CD4-positive, alpha-beta T cell treated with Interleukin-10 for 1 hour (primary cell): Measurements from ENCODE around the gene SHROOM3.

Experiments
- DNase-seq: peaks from one replicate; pipeline ENCODE4 v3.0.0-alpha.2; 2020

SHROOM3 gene

DNA sequence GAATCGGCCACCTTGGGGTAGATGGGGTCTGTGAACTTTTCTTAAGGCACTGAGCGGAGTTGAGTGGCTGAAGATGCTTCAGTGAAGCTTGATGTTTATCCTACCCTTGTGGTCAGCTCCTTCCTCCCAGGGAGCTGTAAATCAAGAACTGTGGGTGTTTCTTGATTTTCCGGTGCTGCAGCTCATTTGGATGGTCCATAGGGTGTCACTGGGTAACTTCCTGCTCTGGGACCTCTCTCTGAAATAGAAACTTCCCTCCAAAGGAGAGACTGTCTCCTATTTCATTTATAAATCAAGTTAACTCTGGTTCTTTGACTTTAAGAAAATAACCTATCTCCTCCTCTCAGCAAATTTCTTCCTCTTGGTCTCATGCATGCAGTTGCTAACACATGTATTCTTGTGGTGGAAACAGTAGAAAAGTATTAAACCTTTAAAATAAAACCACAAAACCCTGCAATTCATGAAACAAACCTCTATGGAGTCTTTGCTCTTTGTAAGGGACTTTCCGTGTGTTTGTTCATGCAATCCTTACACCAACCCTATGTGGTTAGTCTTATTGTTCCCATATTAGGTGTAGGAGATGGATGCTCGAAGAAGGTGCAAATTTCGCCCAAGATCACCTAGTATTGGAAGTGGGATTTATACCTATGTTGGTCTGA, 110.3 kb downstream of the SHROOM3 start:
- DNase-seq: no peak

DNA sequence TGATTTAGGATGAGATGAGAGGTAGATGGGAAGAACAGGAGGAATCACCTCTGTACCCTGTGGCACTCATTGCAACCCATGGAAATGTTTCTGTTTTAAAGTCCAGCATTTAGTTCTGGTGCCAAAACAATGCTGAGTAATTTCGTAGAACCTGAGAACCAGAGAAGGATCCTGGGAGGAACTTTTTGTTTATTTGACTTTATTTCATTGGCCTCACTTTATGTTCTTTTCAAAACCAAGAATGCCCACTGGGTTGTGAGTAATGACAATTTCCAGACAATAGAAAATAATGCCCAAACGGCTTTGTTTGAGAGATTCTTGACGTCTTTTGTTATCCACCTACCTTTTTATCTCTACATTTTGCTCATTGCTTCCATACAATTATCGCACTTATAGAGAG, 111.3 kb downstream of the SHROOM3 start:
- no peak for DNase-seq

DNA sequence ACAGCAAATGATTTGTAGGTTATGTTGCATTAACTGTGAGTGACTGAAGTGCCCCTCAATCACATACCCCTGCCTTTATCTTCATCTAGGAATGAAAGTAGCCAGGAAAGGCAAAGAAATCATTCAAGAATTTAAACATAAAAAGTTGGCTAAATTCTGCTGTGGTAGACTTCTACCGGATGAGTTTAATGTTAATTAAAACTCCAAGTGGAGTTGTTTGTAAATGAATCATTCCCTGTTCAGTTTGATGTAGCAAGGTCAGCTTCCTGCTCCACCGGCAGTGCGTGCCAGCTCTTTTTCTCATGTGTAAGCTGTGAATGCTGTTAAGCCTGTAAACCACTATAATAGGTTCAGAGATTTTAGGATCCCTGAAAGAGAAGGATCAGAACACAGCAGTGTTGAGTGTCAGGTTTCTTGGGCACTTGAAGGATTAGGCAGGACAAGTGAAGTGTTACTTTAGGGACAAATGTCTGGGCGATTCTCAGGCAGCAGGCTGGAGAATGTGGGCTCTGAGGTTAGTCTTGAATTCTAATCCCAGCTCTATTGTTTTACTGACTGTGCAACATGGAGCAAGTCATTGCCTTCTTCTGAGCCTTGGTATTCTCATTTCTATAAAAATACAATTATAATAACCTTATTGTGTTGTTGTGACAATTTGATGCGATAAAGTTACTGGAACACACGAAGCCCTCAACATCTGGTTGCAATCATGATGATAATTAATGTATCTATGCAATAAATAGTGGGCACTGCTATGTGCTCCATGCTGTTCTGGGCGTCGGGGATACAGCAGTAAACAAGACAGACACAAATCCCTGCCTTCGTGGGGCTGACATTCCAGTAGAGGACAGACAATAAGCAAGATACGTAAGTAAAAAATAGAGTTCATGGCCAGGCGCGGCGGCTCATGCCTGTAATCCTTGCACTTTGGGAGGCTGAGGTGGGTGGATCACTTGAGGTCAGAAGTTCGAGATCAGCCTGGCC, 112.0 kb downstream of the SHROOM3 start:
- no peak for DNase-seq

DNA sequence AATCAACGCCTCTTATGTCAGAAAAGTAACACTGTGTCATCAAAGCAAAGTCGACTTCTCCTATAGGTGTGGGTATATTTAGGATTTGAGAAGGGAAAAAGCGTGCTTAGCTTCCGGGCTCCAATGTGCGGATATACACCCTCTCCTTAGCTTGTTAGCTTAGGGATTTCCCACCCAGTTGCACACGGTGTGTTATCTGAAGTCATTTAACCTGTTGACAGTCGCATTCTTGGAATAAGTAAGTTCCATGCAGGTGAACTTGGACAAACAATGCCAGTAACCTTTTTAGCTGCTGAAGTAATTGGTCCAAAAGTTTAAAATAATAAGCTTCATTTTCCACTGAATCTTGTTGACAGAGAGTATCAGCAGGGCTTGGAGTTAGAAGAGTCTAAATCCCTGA, 113.7 kb downstream of the SHROOM3 start:
- DNase-seq: no peak

DNA sequence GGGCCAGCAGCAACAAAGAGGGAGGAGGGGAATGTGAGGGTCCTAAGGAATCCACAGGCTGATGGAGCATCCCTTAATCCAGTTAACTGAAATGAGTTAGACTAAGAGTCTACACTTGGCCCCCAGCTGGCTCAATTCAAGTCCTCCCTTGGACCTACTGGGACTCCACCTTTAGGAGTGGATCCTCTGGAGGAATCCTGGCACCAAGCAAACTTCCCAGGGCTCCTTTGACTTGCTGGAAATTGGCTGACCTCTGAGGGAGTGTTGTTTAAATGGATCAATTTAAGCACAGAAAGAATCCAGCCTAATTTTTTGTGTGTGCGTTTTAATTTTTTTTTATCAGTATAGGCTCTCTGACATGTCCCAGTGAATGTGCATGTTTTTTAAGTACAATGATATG, 114.7 kb downstream of the SHROOM3 start:
- no peak for DNase-seq

DNA sequence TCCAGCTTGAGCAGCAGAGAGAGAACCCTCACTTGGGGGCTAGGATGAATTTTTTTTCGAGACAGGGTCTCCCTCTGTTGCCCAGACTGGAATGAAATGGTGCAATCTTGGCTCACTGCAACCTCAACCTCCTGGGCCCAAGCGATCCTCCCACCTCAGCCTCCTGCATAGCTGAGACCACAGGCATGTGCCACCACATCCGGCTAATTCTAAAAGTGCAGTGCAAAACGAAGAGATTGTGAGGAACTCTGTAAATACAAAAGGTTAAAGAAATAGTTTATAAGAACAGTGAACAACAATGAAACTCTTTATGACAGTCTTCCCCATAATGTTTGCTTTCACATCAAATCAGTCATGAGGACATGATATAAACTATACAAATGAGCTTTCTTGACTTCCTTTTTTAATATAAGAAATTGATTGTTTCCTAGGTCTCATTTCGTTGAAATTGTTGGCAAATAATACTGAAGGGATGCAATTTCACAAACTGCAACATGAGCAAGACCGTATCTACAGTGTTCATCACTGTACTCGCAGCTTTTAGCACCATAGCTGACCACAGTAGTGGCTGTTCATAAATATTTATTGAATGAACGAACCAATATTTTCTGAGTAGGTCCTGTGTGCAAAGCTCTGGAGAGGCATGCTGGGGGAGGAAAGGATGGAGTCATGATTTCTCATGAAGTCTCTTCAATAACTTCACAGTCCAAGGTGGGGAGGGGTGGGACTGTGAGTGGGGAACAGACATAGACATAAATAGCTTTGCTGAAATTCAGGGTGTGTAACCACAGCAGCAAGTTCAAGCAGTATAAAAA, 116.1 kb downstream of the SHROOM3 start:
- no peak for DNase-seq

DNA sequence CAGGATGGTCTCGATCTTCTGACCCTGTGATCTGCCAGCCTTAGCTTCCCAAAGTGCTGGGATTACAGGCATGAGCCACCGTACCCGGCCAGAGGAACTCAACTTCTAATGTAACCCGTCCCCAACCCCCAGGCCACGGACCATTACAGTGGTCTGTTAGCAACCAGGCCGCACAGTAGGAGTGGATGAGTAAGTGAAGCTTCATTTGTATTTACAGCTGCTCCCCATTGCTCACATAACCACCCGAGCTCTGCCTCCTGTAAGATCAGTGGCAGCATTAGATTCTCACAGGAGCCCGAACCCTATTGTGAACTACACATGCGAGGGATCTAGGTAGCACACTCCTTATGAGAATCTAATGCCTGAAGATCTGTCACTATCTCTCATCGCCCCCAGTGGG, 119.6 kb downstream of the SHROOM3 start:
- DNase-seq: no peak

DNA sequence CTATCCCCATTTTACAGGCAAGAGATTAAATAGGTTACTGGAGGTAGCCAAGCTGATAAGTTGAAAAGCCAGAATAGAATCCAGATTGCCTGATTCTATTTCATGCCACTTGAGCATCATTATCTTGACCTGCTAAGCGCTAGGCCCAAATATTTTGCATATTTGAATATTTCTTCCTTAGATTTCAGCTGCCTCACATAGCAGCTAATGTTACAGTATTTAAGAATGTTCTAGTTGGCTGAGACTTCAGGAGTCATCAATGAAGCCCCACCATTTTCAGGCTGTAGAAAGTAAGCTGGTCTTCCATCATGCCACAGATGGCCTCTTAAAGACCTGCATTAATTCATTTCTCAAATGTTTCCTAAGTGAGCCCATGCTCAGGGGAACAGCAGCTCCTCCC, 121.4 kb downstream of the SHROOM3 start:
- DNase-seq: no peak

DNA sequence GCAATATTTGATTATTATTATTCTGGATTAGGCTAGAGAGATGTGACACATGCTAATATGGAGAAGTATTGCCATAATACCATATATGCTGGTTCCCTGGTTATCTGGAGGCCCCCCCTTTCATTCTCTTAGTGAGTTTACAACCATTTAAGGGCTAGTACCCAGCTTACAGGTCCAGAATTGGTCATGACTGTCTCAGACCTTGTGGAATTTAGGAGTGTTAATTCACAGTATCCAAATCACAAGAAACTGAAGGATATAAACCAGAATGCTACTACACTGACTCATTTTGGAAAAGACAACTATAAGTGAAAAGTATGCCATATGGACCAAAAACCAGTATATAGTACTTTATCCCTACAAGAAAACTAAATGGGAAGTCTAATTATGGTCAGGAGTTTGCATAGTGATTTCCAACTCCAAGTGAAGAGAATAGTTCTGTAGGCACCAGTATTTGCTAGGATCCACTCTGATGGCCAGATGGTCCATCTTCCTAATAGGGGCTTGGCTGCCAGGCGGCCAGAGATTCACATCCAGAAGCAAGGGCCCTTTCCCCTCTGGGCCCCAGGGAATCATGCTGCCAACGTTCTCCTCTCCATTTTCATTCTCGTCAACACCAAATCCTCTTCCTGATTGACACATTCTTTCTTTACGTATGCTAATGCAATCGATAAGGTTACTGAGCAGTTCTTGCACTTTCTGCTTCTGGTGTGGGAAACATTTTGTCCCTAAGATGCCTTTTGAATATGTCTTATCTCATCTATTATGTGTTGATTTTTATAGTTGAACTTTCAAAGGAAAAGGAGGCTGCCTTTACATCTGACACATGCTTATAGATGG, 123.6 kb downstream of the SHROOM3 start:
- no peak for DNase-seq

DNA sequence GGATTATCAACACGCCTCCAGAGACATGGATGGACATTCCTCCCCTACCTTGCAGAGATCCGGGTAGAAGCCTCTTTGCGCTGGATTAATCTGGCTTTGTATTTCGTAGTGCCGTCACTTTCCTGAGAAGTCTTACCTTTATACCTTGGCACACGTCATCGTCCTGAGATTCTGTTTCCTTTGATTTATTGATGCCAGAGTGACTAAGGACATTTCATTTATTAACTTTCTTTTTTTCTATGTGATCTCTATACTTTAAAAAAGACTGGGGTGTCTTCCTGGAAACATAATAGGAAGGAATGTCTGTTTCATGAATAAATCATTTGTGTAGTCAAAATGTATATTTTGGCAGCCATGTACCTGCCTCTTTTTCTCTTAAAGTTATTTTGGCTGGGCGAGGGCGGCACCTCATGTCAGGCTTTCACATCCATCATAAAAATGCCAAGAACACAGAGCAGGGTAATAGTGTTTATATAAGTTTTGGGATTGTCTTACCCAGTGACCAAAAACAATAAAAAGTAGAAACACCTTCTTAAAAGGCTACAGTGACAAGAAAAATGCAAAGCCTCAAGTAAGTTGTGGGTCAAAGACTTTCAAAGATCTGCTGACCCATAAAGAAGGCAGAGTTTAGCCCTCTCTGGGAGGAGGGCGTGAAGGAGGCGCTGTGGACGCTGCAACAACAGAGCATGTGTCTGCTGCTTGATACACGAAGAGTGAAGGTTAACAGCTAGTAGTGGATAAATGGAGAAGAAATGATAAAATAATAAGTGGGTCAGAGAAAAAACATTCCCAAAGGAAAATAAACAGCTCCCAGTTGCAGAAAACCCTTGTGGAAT, 124.4 kb downstream of the SHROOM3 start:
- no peak for DNase-seq

DNA sequence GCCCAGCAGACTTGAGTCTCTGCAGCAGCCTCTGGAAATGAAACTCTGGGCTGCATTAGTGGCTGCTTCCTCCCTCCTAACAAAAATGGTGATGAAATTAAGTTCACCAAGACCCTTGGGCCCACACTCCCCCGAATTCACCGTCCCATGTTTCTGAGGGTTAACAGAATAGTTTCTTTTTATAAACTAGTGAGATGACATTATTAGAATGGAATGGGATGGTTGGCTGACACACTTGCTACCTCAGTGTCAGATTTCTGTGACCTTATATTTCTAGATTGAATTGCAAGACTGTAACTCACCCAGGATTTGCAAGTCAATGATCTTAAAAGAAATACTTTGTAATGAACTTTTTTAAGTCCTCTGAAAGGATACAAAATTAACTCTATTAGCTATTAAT, 127.1 kb downstream of the SHROOM3 start:
- no peak for DNase-seq

DNA sequence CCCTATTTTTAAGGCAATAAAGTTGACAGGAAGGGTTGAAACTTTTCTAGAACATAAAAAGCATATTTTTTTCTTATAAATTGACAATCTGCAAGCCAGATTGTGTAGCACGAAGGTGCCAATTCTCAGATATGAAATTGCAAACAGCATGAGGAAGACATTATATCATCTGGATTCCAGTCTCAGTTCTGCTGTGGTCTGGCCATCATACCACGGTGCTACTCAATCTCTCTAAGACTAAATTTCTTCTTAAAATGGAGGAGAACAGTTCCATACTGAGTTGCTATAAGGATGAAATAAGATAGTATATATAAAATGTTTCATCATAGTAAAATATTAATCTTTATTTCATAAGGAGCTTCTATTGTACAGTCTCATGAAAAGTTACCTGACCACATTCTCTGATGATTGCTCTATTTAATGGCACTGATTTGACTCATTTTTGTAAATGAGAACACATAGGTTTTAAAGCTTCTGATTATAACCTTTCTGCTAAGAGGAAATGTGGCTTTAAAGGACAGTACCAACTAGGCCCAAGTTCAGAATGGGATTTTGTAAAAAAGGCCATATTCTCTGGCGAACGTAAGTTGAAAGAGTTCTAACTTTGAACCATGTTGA, 127.9 kb downstream of the SHROOM3 start:
- no peak for DNase-seq

DNA sequence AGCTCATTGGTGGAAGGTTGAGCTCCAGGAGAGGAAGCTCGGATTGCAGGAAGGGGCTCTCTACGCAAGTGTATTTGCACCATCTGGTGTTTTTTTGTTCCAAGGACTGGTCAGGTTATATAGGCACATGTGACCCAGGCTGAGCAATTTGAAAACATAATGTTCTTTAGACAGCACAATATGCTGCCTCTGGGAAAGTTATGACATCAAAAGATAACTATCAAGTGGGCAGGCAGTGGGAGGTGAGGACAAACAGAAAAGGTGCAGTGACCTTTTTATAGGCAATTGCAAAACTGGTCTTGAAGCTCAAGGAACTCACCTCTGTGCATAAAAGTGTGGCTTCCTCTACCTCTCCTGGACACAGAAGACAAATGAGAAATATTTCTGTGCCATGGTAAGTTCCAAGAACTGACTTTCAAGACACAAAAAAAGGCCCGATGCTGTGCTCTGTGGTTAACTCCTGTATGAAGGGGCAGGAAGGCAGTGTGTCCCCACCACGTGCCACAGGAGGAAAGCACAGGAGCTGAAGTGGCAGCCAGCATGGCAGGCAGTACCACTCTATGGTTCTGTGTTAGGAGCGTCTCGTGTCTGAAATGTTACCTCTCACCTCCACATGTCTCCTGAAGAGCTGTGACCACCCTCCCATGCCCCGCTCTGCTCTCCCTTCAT, 128.6 kb downstream of the SHROOM3 start:
- no peak for DNase-seq

DNA sequence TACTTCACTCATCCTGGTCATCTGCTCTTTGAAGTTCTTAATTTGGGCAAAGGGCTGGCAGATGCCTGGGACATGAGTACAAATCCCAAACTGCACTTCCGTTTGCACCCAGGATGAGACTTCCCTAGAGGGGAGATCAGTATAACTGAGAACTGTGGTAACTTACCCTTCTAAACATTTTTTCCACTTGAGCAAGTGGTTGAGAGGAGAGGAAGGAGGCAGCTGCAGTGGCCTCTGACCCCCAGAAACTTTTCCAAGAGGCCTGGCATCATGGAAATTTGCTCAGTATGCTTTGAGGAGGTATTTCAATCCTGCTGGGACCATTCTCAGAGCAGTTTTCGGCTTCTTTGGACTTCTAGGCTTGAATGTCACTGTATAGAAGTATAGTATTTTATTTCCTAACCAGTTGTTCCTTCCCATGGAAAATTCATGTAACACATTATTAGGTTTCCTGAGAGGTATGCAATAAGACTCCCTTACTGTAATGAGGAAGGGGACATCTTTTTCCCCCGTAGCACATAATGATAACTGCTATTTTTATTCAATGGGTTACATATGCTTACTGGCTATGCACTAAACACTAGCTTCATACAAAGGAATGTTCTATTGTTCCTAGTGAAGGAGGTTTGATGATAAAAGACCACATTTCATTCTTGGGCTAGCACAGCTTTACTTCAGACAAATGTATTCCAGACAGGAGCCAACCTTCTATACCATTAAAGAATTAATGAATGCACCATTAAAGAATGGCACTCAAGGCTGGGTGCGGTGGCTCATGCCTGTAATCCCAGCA, 129.3 kb downstream of the SHROOM3 start:
- no peak for DNase-seq

DNA sequence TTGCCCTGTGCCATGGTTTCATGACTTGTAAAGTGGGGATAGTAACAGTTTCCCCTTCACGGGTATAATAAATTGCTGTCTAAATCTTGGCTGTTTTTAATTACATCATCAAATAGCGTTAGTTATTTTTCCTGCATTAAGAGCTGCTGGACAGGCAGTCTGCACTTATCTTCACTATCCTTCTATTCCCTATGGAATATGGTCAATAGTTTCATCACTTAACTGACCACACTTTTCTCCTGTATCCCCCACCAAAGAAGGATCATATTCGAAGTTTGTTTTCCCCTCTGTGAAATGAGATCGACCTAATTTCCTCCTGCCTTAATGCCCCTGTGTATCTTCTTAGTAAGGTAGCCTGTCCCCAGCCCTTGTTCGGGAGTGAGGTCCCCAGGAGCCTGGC, 133.2 kb downstream of the SHROOM3 start:
- no peak for DNase-seq

DNA sequence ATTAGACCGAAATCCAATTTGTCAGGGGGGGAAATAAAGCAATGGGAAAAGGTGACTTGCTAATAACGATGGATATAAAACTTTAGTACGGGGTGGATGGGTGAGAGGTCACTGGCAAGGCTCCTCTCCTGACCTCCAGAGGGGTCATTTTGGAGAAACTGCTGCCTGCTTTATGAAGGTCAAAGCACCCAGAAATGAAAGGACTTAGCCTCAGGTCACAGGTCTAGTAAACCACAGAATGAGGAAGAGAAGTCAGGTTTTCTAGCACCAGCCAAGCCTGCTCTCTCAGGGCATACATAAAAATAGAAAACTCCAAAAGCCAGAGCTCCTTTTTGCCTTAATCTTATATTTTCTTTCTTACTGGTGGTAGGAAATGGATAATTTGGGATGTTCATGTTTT, 134.2 kb downstream of the SHROOM3 start:
- DNase-seq: no peak

DNA sequence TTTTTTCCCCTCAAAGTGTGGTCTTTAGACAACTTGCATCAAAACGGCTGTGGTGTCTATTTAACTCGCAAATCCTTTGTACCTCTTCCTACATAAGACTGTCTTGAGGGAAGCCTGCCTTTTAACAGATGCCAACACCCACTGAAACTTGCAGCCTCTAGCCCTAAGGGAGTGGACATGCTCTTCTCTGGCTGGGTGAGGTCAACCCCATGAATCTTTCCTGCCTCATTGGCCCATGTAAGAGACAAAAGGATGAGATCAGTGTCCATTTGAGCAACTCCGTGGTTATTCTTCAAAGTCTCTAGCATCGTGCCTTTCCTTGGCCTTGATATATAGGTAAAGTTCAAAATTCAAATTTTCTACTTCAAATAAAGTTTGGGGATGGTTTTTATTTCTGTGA, 134.7 kb downstream of the SHROOM3 start:
- DNase-seq: no peak

DNA sequence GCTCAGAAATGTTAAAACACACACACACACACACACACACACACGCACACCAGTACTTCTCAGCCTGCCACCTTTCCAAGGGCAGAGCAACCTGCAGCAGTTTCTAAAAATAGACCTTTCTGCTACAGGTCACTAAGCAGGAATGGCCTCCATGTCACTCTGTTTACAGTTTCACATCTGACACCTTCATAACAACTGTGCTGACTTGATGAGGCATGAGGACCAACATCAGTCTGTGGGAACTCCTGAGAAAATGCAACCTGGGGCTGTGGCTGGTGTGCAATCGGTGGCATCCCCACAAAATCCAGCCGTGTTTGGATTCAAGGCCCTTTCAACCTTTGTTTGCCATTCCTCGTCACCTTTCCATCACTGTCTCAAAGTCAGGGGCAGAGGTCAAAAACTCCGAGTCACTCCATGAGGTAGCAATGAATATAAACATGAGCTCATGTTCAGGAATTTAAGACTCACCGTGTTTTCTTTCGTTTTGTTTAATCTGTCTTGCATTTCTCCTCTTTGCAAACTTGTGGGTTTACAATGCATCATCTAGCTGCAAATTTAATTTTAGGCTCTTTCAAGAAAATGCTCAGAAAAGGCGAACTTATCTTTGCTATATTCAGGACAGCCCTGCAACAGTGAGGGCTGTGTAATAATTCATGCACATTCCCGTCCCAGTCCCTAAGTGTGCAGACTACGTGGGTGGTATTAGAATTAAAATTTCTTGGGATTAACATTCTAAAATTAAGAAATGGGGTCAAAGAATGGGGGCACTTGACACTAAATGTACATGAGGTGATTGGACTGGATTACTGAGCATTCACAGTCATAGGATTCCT, 135.3 kb downstream of the SHROOM3 start:
- no peak for DNase-seq

DNA sequence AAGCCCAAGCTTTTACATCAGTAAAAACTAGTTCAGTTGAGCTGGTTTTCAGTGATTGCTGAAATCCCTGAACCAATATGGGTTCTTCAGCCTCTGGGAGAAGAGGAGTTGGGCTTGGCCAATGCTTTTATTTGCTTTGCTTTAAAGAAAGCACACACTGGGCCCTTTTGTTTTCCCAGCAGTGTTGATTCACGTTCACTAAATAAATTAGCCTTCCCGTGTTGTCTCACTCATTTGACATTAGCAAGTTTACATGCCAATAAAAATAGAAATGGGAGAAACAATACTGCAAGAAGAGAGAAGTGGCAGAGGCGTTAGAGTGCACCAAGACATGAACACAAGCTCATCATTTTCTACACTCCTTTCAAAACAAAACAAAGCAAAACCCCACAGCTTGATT, 136.2 kb downstream of the SHROOM3 start:
- DNase-seq: no peak
